ENCODE results near the gene USP6NL. TPM values are rescaled to one million over a fixed set of nuclear protein-coding genes. Genes with fewer than 3 reads are reported as not detected.

USP6NL gene
- total RNA-seq: 12.3 TPM
- 8.1 TPM for polyA plus RNA-seq
- long read RNA-seq, donor 1, partial matches to known transcripts: 0 of 1 reads
- long read RNA-seq, donor 1, other reads (novel, unspliced or antisense): 0 of 1 reads
- long read RNA-seq, donor 2: 0 reads
- long read RNA-seq, donor 3, full-length matches to known transcripts: 4 of 4 reads
- long read RNA-seq, donor 3, partial matches to known transcripts: 0 of 4 reads
- long read RNA-seq, donor 3, other reads (novel, unspliced or antisense): 0 of 4 reads
- long read RNA-seq, donor 4, full-length matches to known transcripts: 3 of 3 reads
- long read RNA-seq, donor 4, partial matches to known transcripts: 0 of 3 reads
- long read RNA-seq, donor 4, other reads (novel, unspliced or antisense): 0 of 3 reads
- long read RNA-seq, donor 5, full-length matches to known transcripts: 13 of 13 reads
- long read RNA-seq, donor 5, partial matches to known transcripts: 0 of 13 reads
- long read RNA-seq, donor 5, other reads (novel, unspliced or antisense): 0 of 13 reads
- long read RNA-seq, donor 6, partial matches to known transcripts: 0 of 1 reads
- long read RNA-seq, donor 6, other reads (novel, unspliced or antisense): 0 of 1 reads
- long read RNA-seq, donor 7, full-length matches to known transcripts: 3 of 3 reads
- long read RNA-seq, donor 7, partial matches to known transcripts: 0 of 3 reads
- long read RNA-seq, donor 7, other reads (novel, unspliced or antisense): 0 of 3 reads
- long read RNA-seq, donor 8, full-length matches to known transcripts: 2 of 2 reads
- long read RNA-seq, donor 8, partial matches to known transcripts: 0 of 2 reads
- long read RNA-seq, donor 8, other reads (novel, unspliced or antisense): 0 of 2 reads
- long read RNA-seq, donor 9, full-length matches to known transcripts: 3 of 3 reads
- long read RNA-seq, donor 9, partial matches to known transcripts: 0 of 3 reads
- long read RNA-seq, donor 9, other reads (novel, unspliced or antisense): 0 of 3 reads
- long read RNA-seq, donor 10, full-length matches to known transcripts: 4 of 4 reads
- long read RNA-seq, donor 10, partial matches to known transcripts: 0 of 4 reads
- long read RNA-seq, donor 10, other reads (novel, unspliced or antisense): 0 of 4 reads

DNA sequence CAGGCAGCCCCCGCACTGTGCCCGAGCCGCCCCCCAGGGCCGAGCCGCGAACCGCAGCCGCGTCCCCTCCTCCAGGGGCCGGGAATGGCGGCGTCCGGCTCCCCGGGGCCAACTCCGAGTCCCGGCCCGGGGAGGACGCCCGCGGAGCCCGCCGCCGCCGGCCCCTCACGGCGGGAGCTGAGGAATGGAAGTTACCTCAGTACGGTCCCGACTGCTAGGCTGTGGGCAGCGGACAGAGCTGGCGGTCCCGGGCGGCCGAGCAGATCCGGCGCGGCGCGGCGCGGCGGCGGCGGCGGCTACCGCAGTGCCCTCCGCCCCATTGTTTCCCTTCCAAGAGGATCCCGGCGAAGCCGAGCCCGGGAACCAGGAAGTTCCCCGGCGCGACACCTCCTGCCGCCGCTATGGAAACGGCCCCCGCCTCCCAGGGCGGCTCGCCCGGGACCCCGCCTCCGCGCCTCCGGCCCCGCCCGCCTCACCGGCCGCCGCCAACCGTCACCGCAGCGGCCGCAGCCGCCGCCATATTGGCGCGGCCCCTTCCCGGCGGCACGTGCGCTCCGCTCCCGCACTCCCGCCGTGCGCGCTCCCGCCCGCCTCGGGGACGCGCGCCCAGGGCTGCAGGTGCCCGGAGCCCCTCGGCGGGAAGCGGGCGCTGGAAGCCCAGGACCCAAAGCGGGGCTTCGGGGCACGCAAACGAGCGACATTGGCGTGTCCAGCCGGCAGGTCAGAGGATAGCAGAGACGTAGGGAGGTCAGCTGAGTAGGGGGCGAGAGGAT lies at the start of gene USP6NL:
Gene USP6NL, minus strand, starts transcription at position 403 of the 773 bp plus-strand sequence. CDS start 14,016 bp downstream, outside the sequence.
- peak within 1 kb of the TSS; percentile 78 to 97 for H3K4me3 ChIP-seq (ENCODE audit: low read length in 2 of 2)
- H3K4me1 ChIP-seq (ENCODE audit: control insufficient read depth in 2 of 2, insufficient read depth in 2 of 2, low read length in 2 of 2): peaks cover 4 to 21% of the 10 kb centered on the region in 2 donors
- H3K27ac ChIP-seq (ENCODE audit: low read depth in 1 of 2, low read length in 1 of 2): peak within 1 kb of the TSS; percentile 70 to 80
- H3K36me3 ChIP-seq (ENCODE audit: control insufficient read depth in 2 of 2, insufficient read depth in 2 of 2, low read length in 1 of 2): no peaks in the 10 kb centered on the region
- WGBS: under 1% methylated on average over 107 of the region's 107 CpGs
- peak in 7 of 9 donors; percentile 52 to 81 (median 62) for DNase-seq (ENCODE audit: low read depth in 6 of 9, low spot score in 9 of 9)
- H3K9me3 ChIP-seq (ENCODE audit: control insufficient read depth in 2 of 2, insufficient read depth in 1 of 2, low read length in 1 of 2): peaks cover 0 to 3% of the 10 kb centered on the region in 2 donors
- no peaks in the 10 kb centered on the region for H3K27me3 ChIP-seq (ENCODE audit: control insufficient read depth in 2 of 2, insufficient read depth in 1 of 2, low read length in 1 of 2)

GRCh38 chr10:11658801-11659368 lies 47.4 kb upstream of the USP6NL start:
- H3K36me3 ChIP-seq (ENCODE audit: control insufficient read depth in 2 of 2, insufficient read depth in 2 of 2, low read length in 1 of 2): no peaks in the 10 kb centered on the region
- peaks cover 6 to 21% of the 10 kb centered on the region in 2 donors for H3K4me1 ChIP-seq (ENCODE audit: control insufficient read depth in 2 of 2, insufficient read depth in 2 of 2, low read length in 2 of 2)
- H3K27me3 ChIP-seq (ENCODE audit: control insufficient read depth in 2 of 2, insufficient read depth in 1 of 2, low read length in 1 of 2): no peaks in the 10 kb centered on the region
- no peak for DNase-seq (ENCODE audit: low read depth in 6 of 9, low spot score in 9 of 9)
- H3K9me3 ChIP-seq (ENCODE audit: control insufficient read depth in 2 of 2, insufficient read depth in 1 of 2, low read length in 1 of 2): peaks cover 0 to 5% of the 10 kb centered on the region in 2 donors
- no peak overlapping the region for H3K27ac ChIP-seq (ENCODE audit: low read depth in 1 of 2, low read length in 1 of 2)
- 97% methylated on average over 9 of the region's 9 CpGs for WGBS
- no peak overlapping the region for H3K4me3 ChIP-seq (ENCODE audit: low read length in 2 of 2)

DNA sequence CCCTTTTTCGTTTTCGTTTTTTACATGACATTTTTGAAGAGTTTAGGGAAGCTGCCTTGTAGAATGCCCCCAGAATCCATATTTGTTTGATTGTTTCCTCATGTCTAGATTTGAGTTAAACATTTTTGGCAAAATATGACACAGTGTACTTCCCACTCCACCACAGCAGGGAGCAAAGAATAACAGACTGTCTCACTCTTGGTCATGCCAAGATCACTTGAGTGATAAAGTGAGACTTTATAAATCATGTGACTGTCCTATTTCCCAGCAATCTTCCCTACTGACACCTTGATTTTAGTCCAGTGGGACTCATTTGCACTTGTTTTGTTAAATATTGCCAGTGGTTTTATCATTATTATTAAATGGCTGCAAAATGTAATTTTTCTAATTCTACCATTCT lies 44.4 kb upstream of the USP6NL start:
- DNase-seq (ENCODE audit: low read depth in 6 of 9, low spot score in 9 of 9): no peak
- Histone ChIP-seq H3K9me3 (ENCODE audit: control insufficient read depth in 2 of 2, insufficient read depth in 1 of 2, low read length in 1 of 2) (no peaks in the 10 kb centered on the region), H3K27ac (ENCODE audit: low read depth in 1 of 2, low read length in 1 of 2) (no peak overlapping the region)

DNA sequence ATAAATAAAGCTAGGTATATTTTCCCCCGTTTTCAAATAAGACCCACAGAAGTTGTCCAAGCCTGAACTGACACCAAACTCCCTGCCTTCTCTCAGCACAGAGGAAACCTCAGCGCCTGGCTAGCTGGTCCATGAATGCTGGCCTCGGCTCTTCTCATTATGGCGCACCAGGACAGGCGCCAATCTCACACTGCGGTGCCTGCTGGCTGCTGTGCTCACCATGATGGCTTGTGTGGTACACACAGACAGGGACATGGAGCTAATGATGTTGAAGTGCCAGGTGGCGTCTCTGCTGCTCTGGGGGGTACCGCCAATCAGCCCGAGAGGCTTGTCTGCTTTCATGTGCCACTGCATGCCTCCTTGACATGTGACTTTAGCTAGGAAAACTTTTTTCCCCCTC lies 43.2 kb upstream of the USP6NL start:
- no peaks in the 10 kb centered on the region for H3K27me3 ChIP-seq (ENCODE audit: control insufficient read depth in 2 of 2, insufficient read depth in 1 of 2, low read length in 1 of 2)
- DNase-seq (ENCODE audit: low read depth in 6 of 9, low spot score in 9 of 9): no peak
- no peak overlapping the region for H3K27ac ChIP-seq (ENCODE audit: low read depth in 1 of 2, low read length in 1 of 2)
- no peaks in the 10 kb centered on the region for H3K4me1 ChIP-seq (ENCODE audit: control insufficient read depth in 2 of 2, insufficient read depth in 2 of 2, low read length in 2 of 2)
- 95% methylated on average over 9 of the region's 9 CpGs for WGBS
- no peaks in the 10 kb centered on the region for H3K9me3 ChIP-seq (ENCODE audit: control insufficient read depth in 2 of 2, insufficient read depth in 1 of 2, low read length in 1 of 2)
- H3K4me3 ChIP-seq (ENCODE audit: low read length in 2 of 2): no peak overlapping the region
- no peaks in the 10 kb centered on the region for H3K36me3 ChIP-seq (ENCODE audit: control insufficient read depth in 2 of 2, insufficient read depth in 2 of 2, low read length in 1 of 2)

More for the DNA sequence above, 44.4 kb upstream of the USP6NL start:
- no peaks in the 10 kb centered on the region for H3K27me3 ChIP-seq (ENCODE audit: control insufficient read depth in 2 of 2, insufficient read depth in 1 of 2, low read length in 1 of 2)
- 84% methylated on average over 2 of the region's 2 CpGs for WGBS
- H3K36me3 ChIP-seq (ENCODE audit: control insufficient read depth in 2 of 2, insufficient read depth in 2 of 2, low read length in 1 of 2): no peaks in the 10 kb centered on the region
- no peak overlapping the region for H3K4me3 ChIP-seq (ENCODE audit: low read length in 2 of 2)
- H3K4me1 ChIP-seq (ENCODE audit: control insufficient read depth in 2 of 2, insufficient read depth in 2 of 2, low read length in 2 of 2): no peaks in the 10 kb centered on the region

DNA sequence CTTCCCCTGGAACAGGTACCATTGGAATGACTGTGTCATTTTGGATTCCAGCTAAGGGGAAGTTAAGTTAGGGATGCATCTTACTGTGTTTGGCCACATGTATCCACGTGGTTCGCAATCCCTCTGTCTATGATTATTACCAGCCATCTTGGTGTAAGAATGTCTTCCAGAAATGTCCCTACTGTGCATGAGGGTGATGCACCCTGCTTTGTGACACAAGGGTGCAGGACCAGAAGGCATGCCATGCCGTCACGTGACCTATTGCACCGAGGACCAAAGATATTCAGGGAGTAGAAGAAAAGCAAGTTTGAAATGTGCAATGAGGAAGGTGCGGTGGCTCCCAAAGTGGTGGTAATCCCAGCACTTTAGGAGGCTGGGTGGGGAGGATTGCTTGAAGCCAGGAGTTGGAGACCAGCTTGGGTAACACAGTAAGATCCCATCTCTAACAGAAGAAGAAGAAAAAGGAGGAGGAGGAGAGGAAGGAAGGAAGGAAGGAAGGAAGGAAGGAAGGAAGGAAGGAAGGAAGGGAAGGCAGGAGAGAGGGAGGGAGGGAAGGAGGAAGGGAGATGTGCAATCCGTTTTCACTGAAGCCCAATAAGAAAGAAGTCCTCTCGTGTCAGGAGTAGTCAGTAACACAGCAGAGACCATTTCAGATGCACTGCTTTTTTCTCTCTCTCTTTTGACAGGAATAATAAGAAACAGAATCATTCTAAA lies 42.5 kb upstream of the USP6NL start:
- Histone ChIP-seq H3K36me3 (ENCODE audit: control insufficient read depth in 2 of 2, insufficient read depth in 2 of 2, low read length in 1 of 2) (no peaks in the 10 kb centered on the region), H3K9me3 (ENCODE audit: control insufficient read depth in 2 of 2, insufficient read depth in 1 of 2, low read length in 1 of 2) (no peaks in the 10 kb centered on the region), H3K4me3 (ENCODE audit: low read length in 2 of 2) (no peak overlapping the region), H3K4me1 (ENCODE audit: control insufficient read depth in 2 of 2, insufficient read depth in 2 of 2, low read length in 2 of 2) (no peaks in the 10 kb centered on the region), H3K27me3 (ENCODE audit: control insufficient read depth in 2 of 2, insufficient read depth in 1 of 2, low read length in 1 of 2) (no peaks in the 10 kb centered on the region), H3K27ac (ENCODE audit: low read depth in 1 of 2, low read length in 1 of 2) (no peak overlapping the region)
- whole genome bisulfite sequencing: 97% methylated on average over 8 of the region's 8 CpGs
- no peak for DNase-seq (ENCODE audit: low read depth in 6 of 9, low spot score in 9 of 9)

GRCh38 chr10:11647676-11648075 lies 36.2 kb upstream of the USP6NL start:
- no peak for DNase-seq (ENCODE audit: low read depth in 6 of 9, low spot score in 9 of 9)
- H3K4me3 ChIP-seq (ENCODE audit: low read length in 2 of 2): no peak overlapping the region
- H3K9me3 ChIP-seq (ENCODE audit: control insufficient read depth in 2 of 2, insufficient read depth in 1 of 2, low read length in 1 of 2): no peaks in the 10 kb centered on the region
- no peaks in the 10 kb centered on the region for H3K4me1 ChIP-seq (ENCODE audit: control insufficient read depth in 2 of 2, insufficient read depth in 2 of 2, low read length in 2 of 2)
- no peaks in the 10 kb centered on the region for H3K36me3 ChIP-seq (ENCODE audit: control insufficient read depth in 2 of 2, insufficient read depth in 2 of 2, low read length in 1 of 2)
- H3K27me3 ChIP-seq (ENCODE audit: control insufficient read depth in 2 of 2, insufficient read depth in 1 of 2, low read length in 1 of 2): no peaks in the 10 kb centered on the region
- WGBS: 14% methylated on average over 1 of the region's 1 CpG
- no peak overlapping the region for H3K27ac ChIP-seq (ENCODE audit: low read depth in 1 of 2, low read length in 1 of 2)

- Histone ChIP-seq H3K9me3 (ENCODE audit: control insufficient read depth in 2 of 2, insufficient read depth in 1 of 2, low read length in 1 of 2) (no peaks in the 10 kb centered on the region), H3K4me1 (ENCODE audit: control insufficient read depth in 2 of 2, insufficient read depth in 2 of 2, low read length in 2 of 2) (no peaks in the 10 kb centered on the region), H3K36me3 (ENCODE audit: control insufficient read depth in 2 of 2, insufficient read depth in 2 of 2, low read length in 1 of 2) (no peaks in the 10 kb centered on the region), H3K4me3 (ENCODE audit: low read length in 2 of 2) (no peak overlapping the region), H3K27me3 (ENCODE audit: control insufficient read depth in 2 of 2, insufficient read depth in 1 of 2, low read length in 1 of 2) (no peaks in the 10 kb centered on the region), H3K27ac (ENCODE audit: low read depth in 1 of 2, low read length in 1 of 2) (no peak overlapping the region)
- WGBS: 91% methylated on average over 9 of the region's 9 CpGs
- no peak for DNase-seq (ENCODE audit: low read depth in 6 of 9, low spot score in 9 of 9)
Measured at GRCh38 chr10:11646450-11646849, 35.0 kb upstream of the USP6NL start.

DNA sequence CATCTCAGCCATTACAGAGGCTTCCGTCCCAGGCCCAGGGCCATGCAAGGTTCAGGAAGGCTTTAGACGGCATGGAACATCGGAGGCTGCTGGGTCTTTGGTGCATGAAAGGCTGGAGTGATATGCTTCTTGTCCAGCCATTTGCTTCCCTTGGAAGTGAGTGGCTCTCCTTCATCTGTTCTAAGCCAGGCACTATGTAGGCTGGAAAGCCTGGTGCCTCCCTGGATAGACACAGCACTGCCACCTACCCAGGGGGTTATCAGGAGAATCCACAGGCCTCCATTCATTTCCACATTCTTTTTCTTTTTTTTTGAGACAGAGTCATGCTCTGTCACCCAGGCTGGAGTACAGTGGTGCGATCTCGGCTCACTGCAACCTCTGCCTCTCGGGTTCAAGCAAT lies 31.6 kb upstream of the USP6NL start:
- no peaks in the 10 kb centered on the region for H3K4me1 ChIP-seq (ENCODE audit: control insufficient read depth in 2 of 2, insufficient read depth in 2 of 2, low read length in 2 of 2)
- no peak for DNase-seq (ENCODE audit: low read depth in 6 of 9, low spot score in 9 of 9)
- H3K27ac ChIP-seq (ENCODE audit: low read depth in 1 of 2, low read length in 1 of 2): no peak overlapping the region
- H3K27me3 ChIP-seq (ENCODE audit: control insufficient read depth in 2 of 2, insufficient read depth in 1 of 2, low read length in 1 of 2): no peaks in the 10 kb centered on the region
- no peak overlapping the region for H3K4me3 ChIP-seq (ENCODE audit: low read length in 2 of 2)
- 96% methylated on average over 6 of the region's 6 CpGs for WGBS
- no peaks in the 10 kb centered on the region for H3K9me3 ChIP-seq (ENCODE audit: control insufficient read depth in 2 of 2, insufficient read depth in 1 of 2, low read length in 1 of 2)
- H3K36me3 ChIP-seq (ENCODE audit: control insufficient read depth in 2 of 2, insufficient read depth in 2 of 2, low read length in 1 of 2): no peaks in the 10 kb centered on the region

Measured in thymus (tissue), 14 donors.